K562 (cell line): Measurements from ENCODE around the gene AGAP1. TPM values are rescaled to one million over a fixed set of nuclear protein-coding genes. Genes with fewer than 3 reads are reported as not detected.
A peak's percentile ranks its signal among the peaks of the same experiment; 100 is the strongest.

Experiments used
- ATAC-seq: fragments of 200-7000 bp; cut with Tn5 transposase; 3 replicates; pipeline ENCODE4 v1.9.1; 2020; ENCODE audit warnings: moderate library complexity
- BruUV-seq: library from RNA; stranded (reverse); fragments of 400-500 nt; replicated peaks from 2 replicates; lab custom pipeline; 2021; lab: Mats Ljungman, UMichigan
- CTCF ChIA-PET: fragments of 300-600 bp; formaldehyde crosslinking; extraction: SDS; loops from one replicate; lab custom pipeline; 2021; ENCODE audit warnings: low intra/inter-chr PET ratio; lab: Yijun Ruan, JAX
- POLR2A ChIA-PET: fragments of 300-600, 350-650 bp; sonication (Branson Sonifier 250); formaldehyde crosslinking; extraction: SDS; loops from one replicate; lab custom pipeline; 2021; ENCODE audit warnings: antibody characterized with exemption, inconsistent platforms; lab: Yijun Ruan, JAX
- DNase-seq, 4 experiments: peaks; one replicate each; pipeline versions ENCODE4 v3.0.0 to v3.0.0-alpha.2; 2011 to 2018; ENCODE audit warnings: low spot score in 3 of 4, mixed read lengths in 3 of 4; ENCODE audit errors: extremely low read depth in 1 of 4
- FAIRE-seq: peaks from 2 replicates; lab custom pipeline; 2011; peaks lifted over from hg19 to GRCh38; lab: Jason Lieb, UNC
- H2AFZ ChIP-seq: 2 replicates; pipeline ENCODE4 v1.6.0; 2011; ENCODE audit warnings: low read depth, low read length, control low read depth, inconsistent platforms
- H3K27ac ChIP-seq: fragments of 200-600 bp; 3 replicates; pipeline ENCODE4 v1.8.0; 2011; ENCODE audit warnings: low read depth, mild to moderate bottlenecking, control low read depth, inconsistent platforms, low read length, moderate library complexity, mixed read lengths; ENCODE audit errors: extremely low read depth
- H3K27me3 ChIP-seq, 2 experiments: fragments of 300-600 bp in 1 of 2; 2 replicates in 1 of 2; 3 replicates in 1 of 2; pipeline versions ENCODE4 v1.6.0 to v1.8.0; 2011; ENCODE audit warnings: inconsistent platforms in 2 of 2, low read length in 2 of 2, mild to moderate bottlenecking in 1 of 2, mixed read lengths in 1 of 2, moderate library complexity in 1 of 2; ENCODE audit not compliant: control insufficient read depth in 2 of 2, insufficient read depth in 2 of 2
- H3K36me3 ChIP-seq: fragments of 300-600 bp; 3 replicates; pipeline ENCODE4 v1.8.0; 2011; ENCODE audit warnings: mild to moderate bottlenecking, low read length, inconsistent platforms; ENCODE audit not compliant: control insufficient read depth, insufficient read depth
- H3K4me1 ChIP-seq, 2 experiments: fragments of 200-600 bp in 1 of 2; replicated peaks in 1 of 2; 2 replicates in 1 of 2; 3 replicates in 1 of 2; pipeline versions ENCODE4 v1.5.1 to v1.8.0; 2011; ENCODE audit warnings: inconsistent platforms in 2 of 2, low read length in 2 of 2, mild to moderate bottlenecking in 1 of 2, mixed read lengths in 1 of 2, moderate library complexity in 1 of 2; ENCODE audit not compliant: control insufficient read depth in 2 of 2, insufficient read depth in 2 of 2
- H3K4me2 ChIP-seq: 2 replicates; pipeline ENCODE4 v1.6.1; 2011; ENCODE audit warnings: low read length, control low read depth, inconsistent platforms, mixed read lengths; ENCODE audit not compliant: insufficient read depth
- H3K4me3 ChIP-seq: fragments of 200-600 bp; sonication (generic), shearing (Covaris generic); 2 replicates; pipeline ENCODE4 v1.5.1; 2016; ENCODE audit warnings: control low read depth, inconsistent platforms
- H3K79me2 ChIP-seq: fragments of 200-600 bp; 3 replicates; pipeline ENCODE4 v1.8.0; 2011; ENCODE audit warnings: low read length, inconsistent platforms; ENCODE audit not compliant: control insufficient read depth, insufficient read depth
- H3K9ac ChIP-seq, 2 experiments: 2 replicates each; pipeline versions ENCODE4 v1.6.0 to v1.6.1; 2011; ENCODE audit warnings: low read depth in 2 of 2, low read length in 2 of 2, control low read depth in 1 of 2, inconsistent platforms in 1 of 2, mild to moderate bottlenecking in 1 of 2, mixed read lengths in 1 of 2; ENCODE audit not compliant: insufficient read depth in 1 of 2
- H3K9me1 ChIP-seq: one replicate; pipeline ENCODE4 v1.6.0; 2011; ENCODE audit warnings: inconsistent platforms, mild to moderate bottlenecking, low read length, moderate library complexity; ENCODE audit not compliant: control insufficient read depth, insufficient read depth
- H3K9me3 ChIP-seq: replicated peaks from 2 replicates; pipeline ENCODE4 v1.5.1; 2011; ENCODE audit warnings: low read depth, low read length, inconsistent platforms; ENCODE audit not compliant: control insufficient read depth, insufficient read depth
- H4K20me1 ChIP-seq: replicated peaks from 2 replicates; pipeline ENCODE4 v1.6.1; 2011; ENCODE audit warnings: low read length, inconsistent platforms, mixed read lengths; ENCODE audit not compliant: control insufficient read depth, insufficient read depth
- CGGBP1 ChIP-seq: fragments of 250-450 bp; sonication (Bioruptor Pico); IDR thresholded peaks from 2 replicates; pipeline ENCODE4 v1.9.0; 2021; ENCODE audit warnings: mild to moderate bottlenecking
- DPF2 ChIP-seq: fragments of 450-650 bp; IDR thresholded peaks from 2 replicates; pipeline ENCODE4 v1.6.1; 2016
- FOSL1 ChIP-seq: fragments of 200-800 bp; sonication (Bioruptor generic); conservative IDR thresholded peaks from 2 replicates; pipeline ENCODE4 v1.6.1; 2016; ENCODE audit warnings: missing genetic modification characterization, missing compliant biosample characterization
- KAT7 ChIP-seq: sonication (generic); formaldehyde crosslinking; IDR thresholded peaks from 2 replicates; pipeline ENCODE4 v1.8.0; 2022; ENCODE audit warnings: missing genetic modification reagents, mild to moderate bottlenecking, borderline replicate concordance
- NEUROD1 ChIP-seq: fragments of 150-350 bp; IDR thresholded peaks from 2 replicates; pipeline ENCODE4 v1.6.1; 2014; ENCODE audit warnings: borderline replicate concordance, low read length, low read depth; ENCODE audit not compliant: partially characterized antibody
- POLR2H ChIP-seq: IDR thresholded peaks from 2 replicates; pipeline ENCODE4 v1.6.1; 2016; ENCODE audit warnings: missing genetic modification characterization, low read depth, mild to moderate bottlenecking, control low read depth, missing compliant biosample characterization, moderate library complexity
- RBM17 ChIP-seq: fragments of 200-400 bp; formaldehyde crosslinking; IDR thresholded peaks from 2 replicates; pipeline ENCODE4 v1.6.1; 2017; ENCODE audit warnings: low read depth, mild to moderate bottlenecking, low read length, borderline replicate concordance
- SMARCE1 ChIP-seq: fragments of 450-650 bp; IDR thresholded peaks from 2 replicates; pipeline ENCODE4 v1.7.1; 2016; ENCODE audit warnings: mild to moderate bottlenecking
- TFAP4 ChIP-seq: sonication (generic); formaldehyde crosslinking; IDR thresholded peaks from 2 replicates; pipeline ENCODE4 v1.8.0; 2022; ENCODE audit warnings: missing genetic modification reagents, mild to moderate bottlenecking, moderate library complexity, borderline replicate concordance
- WHSC1 ChIP-seq: IDR thresholded peaks from one replicate; pipeline ENCODE4 v1.6.1; 2012; ENCODE audit warnings: low read length, control low read depth, inconsistent platforms
- ZC3H8 ChIP-seq: fragments of 450-650 bp; IDR thresholded peaks from 2 replicates; pipeline ENCODE4 v1.6.1; 2017
- ZMIZ1 ChIP-seq, 2 experiments: fragments of 150-350 bp in 1 of 2; IDR thresholded peaks; 2 replicates each; pipeline ENCODE4 v1.6.1; 2012 to 2016; ENCODE audit warnings: low read depth in 2 of 2, low read length in 2 of 2, mild to moderate bottlenecking in 1 of 2, moderate library complexity in 1 of 2
- ZNF324 ChIP-seq: fragments of 250-450 bp; sonication (Bioruptor Pico); IDR thresholded peaks from 2 replicates; pipeline ENCODE4 v1.4.0; 2020; ENCODE audit warnings: mild to moderate bottlenecking
- ZNF584 ChIP-seq: fragments of 200-800 bp; sonication (Bioruptor generic); IDR thresholded peaks from 2 replicates; pipeline ENCODE4 v1.6.1; 2016; ENCODE audit warnings: low read depth, mild to moderate bottlenecking, missing genetic modification characterization, missing compliant biosample characterization
- WGBS: fragments of 100-300 bp; shearing (Covaris generic); methylation state at CpG from one replicate; pipeline ENCODE4 v1.1.6; 2016; ENCODE audit warnings: low coverage, mixed read lengths; ENCODE audit not compliant: insufficient coverage; ENCODE audit errors: missing lambda C conversion rate; 5-methylcytosine and 5-hydroxymethylcytosine counted together
- in situ Hi-C: fragments of 300-500 bp; cut with MboI; formaldehyde crosslinking; loops from 4 replicates; pipeline ENCODE4 v1.15.0; 2018; ENCODE audit warnings: inconsistent platforms, mixed read lengths
- intact Hi-C: fragments of 100-400 bp; cut with micrococcal nuclease; formaldehyde crosslinking; loops from 2 replicates; pipeline ENCODE4 v1.14.2; 2022
- polyA plus RNA-seq, 8 experiments: library from polyadenylated mRNA; depleted of rRNA in 4 of 8; stranded (reverse) in 5 of 8; unstranded in 3 of 8; fragments of >200 nt; fragmentation: Nextera tagmentation in 2 of 8; fragmentation: Illumina TruSeq in 1 of 8; extraction: Ambion mirVana in 2 of 8; extraction: Trizol in 1 of 8; gene quantifications; 2 replicates each; pipeline versions ENCODE4 v1.2.1 to v1.2.3, GENCODE V29; 2011 to 2014; ENCODE audit warnings: inconsistent platforms in 1 of 8, missing spikeins in 1 of 8
- total RNA-seq, 7 experiments: library from RNA; depleted of rRNA in 6 of 7; stranded (reverse); fragments of >200 nt in 6 of 7; fragmentation: Illumina TruSeq in 2 of 7; extraction: Trizol in 2 of 7; gene quantifications; 2 replicates each; pipeline versions ENCODE4 v1.2.1 to v1.2.3, GENCODE V29; 2011 to 2021; ENCODE audit warnings: low replicate concordance in 1 of 7

The AGAP1 gene
- total and polyA plus RNA-seq, 9 of the 15 experiments (the other 6 are each of a cell fraction or from before 2014, with no cell fraction given): 1.3 to 24.0 (median 10.6) TPM

- TF ChIP-seq SMARCE1 (peak; percentile 21; the same call in 1 of the 2 replicates), TFAP4 (CRISPR knock-in tag) (0 out of 2 replicates have a peak, but pooled peaks have one; percentile 18), NEUROD1 (no peak)
- TF ChIP-seq, all 486 proteins: peak for 21
These were observed 7.2 kb downstream of the AGAP1 start (continued) for GRCh38 chr2:235500761-235501672.

- in situ Hi-C loops (no loop called here), intact Hi-C loops (no loop called here)
- no peak overlapping the region for H2AFZ ChIP-seq
- peak overlapping the region; percentile 57 for H3K4me2 ChIP-seq
- ChIA-PET CTCF (interaction anchor here (0.5 kb wide), 1 partner anchor 177 kb away, joined by 3 read pairs; no protein-coding TSS in a partner anchor), POLR2A (interaction anchor here (0.7 to 1.6 kb wide), 4 partner anchors 10 to 1585 kb away, joined by 3 to 5 read pairs (median 3); no protein-coding TSS in a partner anchor)
- peaks cover 97% of the 10 kb centered on the region for H3K79me2 ChIP-seq
- peaks cover 44 to 51% of the 10 kb centered on the region in 2 experiments for H3K4me1 ChIP-seq
- peaks cover 6% of the 10 kb centered on the region for H3K9me1 ChIP-seq
- H3K27me3 ChIP-seq: no peaks in the 10 kb centered on the region
- ATAC-seq: peak; percentile 26
- peaks cover 70% of the 10 kb centered on the region for H4K20me1 ChIP-seq
- H3K36me3 ChIP-seq: 0 out of 3 replicates have a peak, but pooled peaks cover 4% of the 10 kb centered on the region
- H3K4me3 ChIP-seq: peak overlapping the region; percentile 10; the same call in 1 of the 2 replicates
- no peak for DNase-seq
- no TSS peak for BruUV-seq
- peak overlapping the region in 1 of 2 experiments; percentile 6; a peak in 1 of 4 replicates for H3K9ac ChIP-seq
- H3K9me3 ChIP-seq: no peaks in the 10 kb centered on the region
- FAIRE-seq: no peak
- H3K27ac ChIP-seq: peak overlapping the region; percentile 43; the same call in 1 of the 3 replicates
- WGBS: 0% methylated on average over 5 of the region's 7 CpGs
- TF ChIP-seq ZMIZ1 (IDR thresholded peaks at IDR 0.05; ENCODE audit: low read depth in 2 of 2, low read length in 2 of 2): no peak
- TF ChIP-seq CGGBP1 (CRISPR knock-in tag): no peak
- no peak for TF ChIP-seq WHSC1
- no peak for TF ChIP-seq KAT7
- peak; percentile 5; the same call in 1 of the 2 replicates for TF ChIP-seq SMARCE1
- TF ChIP-seq POLR2H (tag): no peak
- TF ChIP-seq ZC3H8: no peak
- no peak for TF ChIP-seq ZNF584 (CRISPR knock-in tag)
- TF ChIP-seq DPF2: peak; percentile 29; the same call in 1 of the 2 replicates
- TF ChIP-seq ZNF324 (CRISPR knock-in tag): no peak
- peak; percentile 23; the same call in 1 of the 2 replicates for TF ChIP-seq FOSL1 (tag)
- TF ChIP-seq RBM17: no peak
These were observed 7.8 kb downstream of the AGAP1 start for GRCh38 chr2:235501673-235502031.
